Peyer's patch (tissue), 4 donors: ENCODE data around the gene GPER1.

Source experiments
- CTCF ChIP-seq, 6 experiments: fragments of 450-650 bp in 4 of 6; fragments of 200-600 bp in 2 of 6; sonication (generic) in 1 of 6; IDR thresholded peaks; one replicate each; pipeline ENCODE4 v1.5.1; 2017 to 2019; ENCODE audit warnings: antibody characterized with exemption in 6 of 6, mild to moderate bottlenecking in 3 of 6, moderate library complexity in 1 of 6
- POLR2A ChIP-seq, 2 donors: fragments of 450-650 bp; IDR thresholded peaks; one replicate each; pipeline ENCODE4 v1.5.1; 2017; ENCODE audit warnings: antibody characterized with exemption in 2 of 2, mild to moderate bottlenecking in 2 of 2, moderate library complexity in 2 of 2

- TF ChIP-seq CTCF (IDR thresholded peaks at IDR 0.05) (no peak), POLR2A (IDR thresholded peaks at IDR 0.05) (no peak)
Observed at GRCh38 chr7:1129431-1129830, 41.5 kb downstream of the GPER1 start.
